ENCODE results near the gene YARS1. TPM values are rescaled to one million over a fixed set of nuclear protein-coding genes. Genes with fewer than 3 reads are reported as not detected.

Gene YARS1
- total and polyA plus RNA-seq, 2 of the 13 experiments (the other 11 are each of a cell fraction or from before 2014, with no cell fraction given), result 50.1 to 113 TPM

- TF ChIP-seq FUBP1 (CRISPR knock-in tag; IDR thresholded peaks at IDR 0.05; ENCODE audit: borderline replicate concordance) (no peak), NFYB (CRISPR knock-in tag; IDR thresholded peaks at IDR 0.05) (peak; percentile 28), ZNF556 (CRISPR knock-in tag; IDR thresholded peaks at IDR 0.05; ENCODE audit: borderline replicate concordance) (peak; percentile 89), NFKB2 (CRISPR knock-in tag; IDR thresholded peaks at IDR 0.05; ENCODE audit: borderline replicate concordance) (peak; percentile 48; the same call in 1 of the 2 replicates), HOXD1 (CRISPR knock-in tag; IDR thresholded peaks at IDR 0.05) (peak; percentile 51; the same call in 1 of the 2 replicates), DMTF1 (CRISPR knock-in tag; IDR thresholded peaks at IDR 0.05) (0 out of 2 replicates have a peak, but pooled peaks have one; percentile 39), SNAPC2 (CRISPR knock-in tag; IDR thresholded peaks at IDR 0.05) (peak; percentile 27; the same call in 1 of the 2 replicates), ZSCAN9 (CRISPR knock-in tag; IDR thresholded peaks at IDR 0.05; ENCODE audit: borderline replicate concordance) (0 out of 2 replicates have a peak, but pooled peaks have one; percentile 43), ZNF468 (CRISPR knock-in tag; IDR thresholded peaks at IDR 0.05) (no peak), ZNF18 (CRISPR knock-in tag; IDR thresholded peaks at IDR 0.05; ENCODE audit: insufficient replicate concordance) (peak; percentile 70), ARID2 (CRISPR knock-in tag; IDR thresholded peaks at IDR 0.05; ENCODE audit: borderline replicate concordance) (peak; percentile 89; the same call in 1 of the 2 replicates), IKZF5 (CRISPR knock-in tag; IDR thresholded peaks at IDR 0.05) (peak; percentile 80), ZBED4 (CRISPR knock-in tag; IDR thresholded peaks at IDR 0.05; ENCODE audit: borderline replicate concordance) (peak; percentile 41; the same call in 1 of the 2 replicates), ATM (IDR thresholded peaks at IDR 0.05; ENCODE audit: borderline replicate concordance) (no peak), RARG (CRISPR knock-in tag; IDR thresholded peaks at IDR 0.05; ENCODE audit: low read depth) (peak; percentile 53; the same call in 1 of the 2 replicates)
These were observed 80.1 kb downstream of the YARS1 start (continued) for GRCh38 chr1:32736812-32737791.

Data from HepG2 (cell line).